IMR-90 (cell line): ENCODE results near the gene CCDC136. TPM values are rescaled to one million over a fixed set of nuclear protein-coding genes. Genes with fewer than 3 reads are reported as not detected.

Experiments used
- ATAC-seq: fragments of 200-7000 bp; cut with Tn5 transposase; 2 replicates; pipeline ENCODE4 v1.9.1; 2020; ENCODE audit warnings: low read depth, mild to moderate bottlenecking, moderate library complexity
- BruUV-seq: library from RNA; stranded (reverse); fragments of 400-500 nt; replicated peaks from 2 replicates; lab custom pipeline; 2021; lab: Mats Ljungman, UMichigan
- CTCF ChIA-PET: fragments of 300-600 bp; formaldehyde crosslinking; extraction: SDS; loops from one replicate; lab custom pipeline; 2021; ENCODE audit warnings: antibody characterized with exemption; lab: Yijun Ruan, JAX
- POLR2A ChIA-PET: fragments of 300-600 bp; sonication (Branson Sonifier 250); formaldehyde crosslinking; loops from one replicate; lab custom pipeline; 2022; ENCODE audit warnings: antibody characterized with exemption; ENCODE audit not compliant: unreplicated experiment; lab: Charles Lee
- DNase-seq: peaks from one replicate; pipeline ENCODE4 v3.0.0; 2013
- H2AFZ ChIP-seq: replicated peaks from 2 replicates; pipeline ENCODE3; 2013; ENCODE audit warnings: low read length, mild to moderate bottlenecking; ENCODE audit not compliant: poor library complexity
- H2AK5ac ChIP-seq: 2 replicates; pipeline ENCODE4 v1.6.1; 2013; ENCODE audit warnings: low read depth, low read length, inconsistent platforms
- H2AK9ac ChIP-seq: replicated peaks from 2 replicates; pipeline ENCODE3; 2013; ENCODE audit warnings: mild to moderate bottlenecking, low read depth, low read length, moderate library complexity; ENCODE audit not compliant: poor library complexity
- H2BK120ac ChIP-seq: 2 replicates; pipeline ENCODE4 v1.6.1; 2013; ENCODE audit warnings: low read depth, low read length, inconsistent platforms
- H2BK15ac ChIP-seq: 3 replicates; pipeline ENCODE4 v1.6.1; 2013; ENCODE audit warnings: low read depth, low read length, inconsistent platforms
- H2BK20ac ChIP-seq: 2 replicates; pipeline ENCODE4 v1.6.1; 2013; ENCODE audit warnings: low read depth, mild to moderate bottlenecking, inconsistent platforms, low read length, moderate library complexity
- H2BK5ac ChIP-seq: 2 replicates; pipeline ENCODE4 v1.6.1; 2013; ENCODE audit warnings: mild to moderate bottlenecking, low read depth, low read length, inconsistent platforms; ENCODE audit not compliant: poor library complexity, severe bottlenecking
- H3K14ac ChIP-seq: replicated peaks from 2 replicates; pipeline ENCODE4 v1.6.1; 2013; ENCODE audit warnings: low read depth, low read length, inconsistent platforms
- H3K18ac ChIP-seq: 2 replicates; pipeline ENCODE4 v1.6.1; 2013; ENCODE audit warnings: low read depth, low read length, control low read depth
- H3K23ac ChIP-seq: 2 replicates; pipeline ENCODE4 v1.6.1; 2013; ENCODE audit warnings: low read depth, low read length, inconsistent platforms
- H3K27ac ChIP-seq: 2 replicates; pipeline ENCODE4 v1.5.1; 2013; ENCODE audit warnings: mild to moderate bottlenecking, control low read depth, low read length; ENCODE audit not compliant: insufficient read depth
- H3K27me3 ChIP-seq: 2 replicates; pipeline ENCODE4 v1.6.1; 2013; ENCODE audit warnings: low read length; ENCODE audit not compliant: control insufficient read depth, insufficient read depth
- H3K36me3 ChIP-seq: 2 replicates; pipeline ENCODE4 v1.6.1; 2013; ENCODE audit warnings: low read length, mixed read lengths; ENCODE audit not compliant: control insufficient read depth, insufficient read depth
- H3K4ac ChIP-seq: 2 replicates; pipeline ENCODE4 v1.6.1; 2013; ENCODE audit warnings: low read depth, low read length, inconsistent platforms
- H3K4me1 ChIP-seq: 2 replicates; pipeline ENCODE4 v1.6.1; 2013; ENCODE audit warnings: low read length, mixed read lengths; ENCODE audit not compliant: control insufficient read depth, insufficient read depth
- H3K4me2 ChIP-seq: 2 replicates; pipeline ENCODE4 v1.6.1; 2013; ENCODE audit warnings: low read depth, mild to moderate bottlenecking, control low read depth, low read length, moderate library complexity
- H3K4me3 ChIP-seq: 2 replicates; pipeline ENCODE4 v1.5.1; 2013; ENCODE audit warnings: low read depth, mild to moderate bottlenecking, control low read depth, low read length, moderate library complexity; ENCODE audit not compliant: insufficient read depth
- H3K56ac ChIP-seq: 2 replicates; pipeline ENCODE4 v1.6.1; 2013; ENCODE audit warnings: low read length, inconsistent platforms; ENCODE audit not compliant: insufficient read depth; ENCODE audit errors: extremely low read depth
- H3K79me1 ChIP-seq, 2 experiments: 2 replicates each; pipeline ENCODE4 v1.6.1; 2013; ENCODE audit warnings: low read length in 2 of 2, inconsistent platforms in 1 of 2, low read depth in 1 of 2
- H3K9ac ChIP-seq: 2 replicates; pipeline ENCODE4 v1.6.1; 2013; ENCODE audit warnings: low read depth, low read length, control low read depth
- H3K9me1 ChIP-seq: 2 replicates; pipeline ENCODE4 v1.6.1; 2013; ENCODE audit warnings: low read length, inconsistent platforms; ENCODE audit not compliant: insufficient read depth
- H3K9me3 ChIP-seq: 2 replicates; pipeline ENCODE4 v1.6.1; 2013; ENCODE audit warnings: low read length; ENCODE audit not compliant: control insufficient read depth, insufficient read depth
- H4K20me1 ChIP-seq: 2 replicates; pipeline ENCODE4 v1.6.1; 2013; ENCODE audit warnings: low read length, inconsistent platforms; ENCODE audit not compliant: insufficient read depth
- H4K5ac ChIP-seq: 2 replicates; pipeline ENCODE4 v1.6.1; 2013; ENCODE audit warnings: mild to moderate bottlenecking, low read depth, low read length, control low read depth
- H4K8ac ChIP-seq, 2 experiments: 2 replicates each; pipeline ENCODE4 v1.6.1; 2013; ENCODE audit warnings: low read depth in 2 of 2, low read length in 2 of 2, control low read depth in 1 of 2, inconsistent platforms in 1 of 2
- H4K91ac ChIP-seq: 2 replicates; pipeline ENCODE4 v1.6.1; 2013; ENCODE audit warnings: low read depth, low read length, inconsistent platforms; ENCODE audit not compliant: insufficient read depth
- CHD1 ChIP-seq: IDR thresholded peaks from 2 replicates; pipeline ENCODE4 v1.6.1; 2012; ENCODE audit warnings: low read depth, low read length, improper control_type of control experiment
- ELK1 ChIP-seq: fragments of 150-350 bp; IDR thresholded peaks from 2 replicates; pipeline ENCODE4 v1.6.1; 2016; ENCODE audit warnings: low read depth, mild to moderate bottlenecking, low read length, moderate library complexity, borderline replicate concordance
- FOS ChIP-seq: fragments of 150-350 bp; IDR thresholded peaks from 2 replicates; pipeline ENCODE4 v1.6.1; 2016; ENCODE audit warnings: low read depth, low read length
- MXI1 ChIP-seq: IDR thresholded peaks from 2 replicates; pipeline ENCODE4 v1.6.1; 2012; ENCODE audit warnings: low read depth, mild to moderate bottlenecking, low read length, moderate library complexity, borderline replicate concordance
- NFE2L2 ChIP-seq: fragments of 150-350 bp; IDR thresholded peaks from 2 replicates; pipeline ENCODE4 v1.6.1; 2016; ENCODE audit warnings: low read depth, mild to moderate bottlenecking, low read length
- POLR2A ChIP-seq: IDR thresholded peaks from 2 replicates; pipeline ENCODE4 v1.6.1; 2012; ENCODE audit warnings: mild to moderate bottlenecking, low read depth, low read length
- RCOR1 ChIP-seq: IDR thresholded peaks from 2 replicates; pipeline ENCODE4 v1.6.1; 2012; ENCODE audit warnings: mild to moderate bottlenecking, low read length, improper control_type of control experiment; ENCODE audit not compliant: insufficient replicate concordance
- RFX5 ChIP-seq: IDR thresholded peaks from 2 replicates; pipeline ENCODE4 v1.8.0; 2012; ENCODE audit warnings: low read depth, mild to moderate bottlenecking, low read length, moderate library complexity
- SMC3 ChIP-seq: fragments of 150-350 bp; IDR thresholded peaks from 2 replicates; pipeline ENCODE4 v1.6.1; 2016; ENCODE audit warnings: low read depth, mild to moderate bottlenecking, antibody characterized with exemption, low read length, moderate library complexity
- USF2 ChIP-seq: fragments of 150-350 bp; IDR thresholded peaks from 2 replicates; pipeline ENCODE4 v1.6.1; 2017; ENCODE audit warnings: mild to moderate bottlenecking, antibody characterized with exemption, low read length, low read depth
- WGBS, 2 experiments: methylation state at CpG; one replicate each; pipeline versions ENCODE4 v1.1.5 to v1.1.7; 2013; ENCODE audit warnings: missing lambda C conversion rate in 2 of 2; ENCODE audit not compliant: insufficient read length in 1 of 2; ENCODE audit errors: extremely low coverage in 2 of 2; 5-methylcytosine and 5-hydroxymethylcytosine counted together
- dilution Hi-C: fragments of 300-500 bp; cut with HindIII; formaldehyde crosslinking; loops from one replicate; pipeline ENCODE4 v1.14.3; 2018; ENCODE audit warnings: low sequenced_read_pairs; ENCODE audit not compliant: unreplicated experiment
- in situ Hi-C: fragments of 300-500 bp; cut with MboI; formaldehyde crosslinking; loops from 3 replicates; pipeline ENCODE4 v1.14.3; 2019; ENCODE audit warnings: low sequenced_read_pairs, inconsistent platforms, mixed read lengths
- intact Hi-C: fragments of 100-400 bp; cut with micrococcal nuclease; formaldehyde crosslinking; loops from 2 replicates; pipeline ENCODE4 v1.10.0; 2022
- polyA plus RNA-seq, 3 experiments: library from polyadenylated mRNA; depleted of rRNA; stranded (reverse); fragments of >200 nt; gene quantifications; 2 replicates each; pipeline ENCODE4 v1.2.3, GENCODE V29; 2012; ENCODE audit warnings: low replicate concordance in 1 of 3
- total RNA-seq: library from RNA; depleted of rRNA; stranded (reverse); fragments of >200 nt; gene quantifications from 2 replicates; pipeline ENCODE4 v1.2.3, GENCODE V29; 2012

The CCDC136 gene
- total and polyA plus RNA-seq, 2 of the 4 experiments (the other 2 are of a cell fraction), result 7.7 to 18.0 TPM

- CTCF ChIA-PET, result no interaction called here
- ATAC-seq, result no peak
Measured at GRCh38 chr7:128809363-128809762, 17.6 kb downstream of the CCDC136 start.

More at GRCh38 chr7:128809363-128809762, 17.6 kb downstream of the CCDC136 start:
- no peaks in the 10 kb centered on the region for H3K9me3 ChIP-seq
- POLR2A ChIA-PET, result no interaction called here
- no peak overlapping the region for H3K14ac ChIP-seq
- H3K27ac ChIP-seq, result no peak overlapping the region
- H3K4me3 ChIP-seq, result no peak overlapping the region
- no peak overlapping the region for H2AFZ ChIP-seq
- DNase-seq, result no peak
- no peak overlapping the region for H3K4ac ChIP-seq
- H2AK9ac ChIP-seq, result no peak overlapping the region
- H3K79me1 ChIP-seq, result no peaks in the 10 kb centered on the region; a peak in 1 of 4 replicates
- dilution Hi-C loops (no loop called here), intact Hi-C loops (no loop called here), in situ Hi-C loops (no loop called here)
- no peaks in the 10 kb centered on the region for H4K20me1 ChIP-seq
- H3K9me1 ChIP-seq, result peaks cover 10% of the 10 kb centered on the region
- no peak for TF ChIP-seq RFX5
- TF ChIP-seq CHD1, result no peak
- TF ChIP-seq NFE2L2, result no peak
- TF ChIP-seq MXI1, result no peak
- no peak for TF ChIP-seq ELK1
- TF ChIP-seq POLR2A, result no peak
- TF ChIP-seq SMC3, result no peak
- TF ChIP-seq RCOR1, result no peak
- no peak for TF ChIP-seq USF2
- TF ChIP-seq FOS, result no peak
- WGBS, 2 experiments, result no CpG with 5 or more reads among the region's 3 CpGs
- H4K5ac ChIP-seq, result no peak overlapping the region
- no peak overlapping the region for H3K23ac ChIP-seq
- BruUV-seq, result no TSS peak
- H2BK5ac ChIP-seq, result no peak overlapping the region
- no peak overlapping the region for H2BK15ac ChIP-seq
- H3K18ac ChIP-seq, result no peak overlapping the region
- peaks cover 10% of the 10 kb centered on the region for H3K4me1 ChIP-seq
- H3K36me3 ChIP-seq, result peaks cover 30% of the 10 kb centered on the region
- no peak overlapping the region for H2AK5ac ChIP-seq
- H3K4me2 ChIP-seq, result no peak overlapping the region
- H3K9ac ChIP-seq, result no peak overlapping the region
- no peak overlapping the region for H4K8ac ChIP-seq
- no peak overlapping the region for H3K56ac ChIP-seq
- no peaks in the 10 kb centered on the region for H3K27me3 ChIP-seq
- no peak overlapping the region for H4K91ac ChIP-seq
- H2BK120ac ChIP-seq, result no peak overlapping the region
- no peak overlapping the region for H2BK20ac ChIP-seq
